Measurements from ENCODE around the gene ZNF682.

The ZNF682 gene

DNA sequence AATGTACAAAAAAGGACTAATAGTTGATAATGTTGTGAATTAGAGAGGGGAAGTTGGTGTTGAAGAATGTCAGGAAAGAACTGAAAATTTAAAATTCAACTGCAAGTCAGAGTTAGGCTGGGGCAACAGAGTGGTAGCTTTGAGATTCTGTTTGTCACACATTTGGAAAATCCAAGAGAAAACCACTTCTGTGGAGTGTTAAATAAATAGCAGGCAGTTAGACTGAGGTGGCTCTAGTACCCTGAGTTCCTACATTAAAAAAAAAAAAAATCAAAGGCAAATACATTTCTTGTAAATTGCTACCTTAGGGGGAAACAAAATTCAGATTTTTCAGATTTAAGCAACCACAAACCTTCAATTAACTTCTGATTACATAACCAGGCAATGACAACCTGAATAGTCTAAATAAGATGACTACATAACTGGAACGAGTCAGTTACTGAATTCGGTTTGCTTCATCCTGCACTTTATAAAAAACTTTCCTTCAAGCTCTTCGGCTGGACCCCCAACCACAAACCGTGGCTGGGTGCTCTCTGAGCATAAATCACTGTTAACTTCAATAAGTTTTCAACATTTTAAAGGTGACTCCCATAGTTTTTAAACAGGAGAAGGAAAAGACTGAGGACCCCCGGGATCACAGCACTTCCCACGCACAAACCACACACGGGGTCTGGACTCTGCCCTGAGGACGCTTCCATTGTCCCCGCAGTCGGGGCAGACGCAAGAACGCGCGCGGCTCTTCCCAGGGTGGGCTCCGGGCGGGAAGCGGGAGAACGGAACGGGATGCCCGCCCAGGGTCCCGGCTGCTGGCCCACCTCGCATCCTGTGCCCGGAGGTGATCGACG is 725 bp downstream of the ZNF682 start:
- Histone ChIP-seq H3K4me1 (ENCODE audit: insufficient read depth, low read length, severe bottlenecking) (peaks cover 13% of the 10 kb centered on the region), H3K9ac (ENCODE audit: low read length) (peak overlapping the region; percentile 74), H3K36me3 (ENCODE audit: insufficient read depth, low read length) (peaks cover 11% of the 10 kb centered on the region; the same call in 1 of the 2 replicates), H3K4me2 (ENCODE audit: low read length) (peak overlapping the region; percentile 80), H3K4me3 (ENCODE audit: low read depth, low read length, poor library complexity, severe bottlenecking) (peak overlapping the region; percentile 78), H2AFZ (ENCODE audit: low read length) (no peak overlapping the region), H3K9me3 (ENCODE audit: low read length) (peaks cover 6% of the 10 kb centered on the region; the same call in 1 of the 2 replicates), H4K20me1 (ENCODE audit: insufficient read depth, low read length) (no peaks in the 10 kb centered on the region), H3K9me2 (ENCODE audit: low read depth, low read length) (no peaks in the 10 kb centered on the region), H3K27me3 (ENCODE audit: insufficient read depth, low read length) (no peaks in the 10 kb centered on the region), H3K79me2 (ENCODE audit: insufficient read depth, low read length) (peaks cover 11% of the 10 kb centered on the region), H3K27ac (ENCODE audit: low read depth, low read length, poor library complexity, severe bottlenecking) (peak overlapping the region; percentile 9), H3F3A (ENCODE audit: insufficient read depth, low read length) (no peaks in the 10 kb centered on the region)
- TF ChIP-seq EZH2 (IDR thresholded peaks at IDR 0.05; ENCODE audit: borderline replicate concordance, low read length) (no peak), CTCF (IDR thresholded peaks at IDR 0.05; ENCODE audit: low read length) (no peak)

DNA sequence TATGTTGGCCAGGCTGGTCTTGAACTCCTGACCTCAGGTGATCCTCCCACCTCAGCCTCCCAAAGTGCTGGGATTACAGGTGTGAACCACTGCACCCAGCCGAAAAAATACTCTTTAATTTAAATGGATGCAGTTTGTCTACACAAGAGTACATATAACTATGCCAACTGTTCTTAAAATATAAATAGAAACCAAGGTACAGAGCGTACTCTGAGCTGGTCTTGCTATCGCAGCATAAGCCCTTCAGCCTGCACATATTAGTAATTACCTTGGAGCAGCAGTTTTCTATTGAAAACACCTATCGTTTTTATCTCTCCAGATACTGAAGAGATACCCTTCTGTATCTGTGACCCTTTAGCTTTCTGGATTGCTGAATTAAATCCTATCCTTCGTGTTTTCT is 3.4 kb downstream of the ZNF682 start:
- Histone ChIP-seq H3K9me3 (ENCODE audit: low read length) (peaks cover 7% of the 10 kb centered on the region), H3K4me1 (ENCODE audit: insufficient read depth, low read length, severe bottlenecking) (peaks cover 13% of the 10 kb centered on the region), H2AFZ (ENCODE audit: low read length) (no peak overlapping the region), H4K20me1 (ENCODE audit: insufficient read depth, low read length) (no peaks in the 10 kb centered on the region), H3K4me3 (ENCODE audit: low read depth, low read length, poor library complexity, severe bottlenecking) (no peak overlapping the region), H3F3A (ENCODE audit: insufficient read depth, low read length) (no peaks in the 10 kb centered on the region), H3K27me3 (ENCODE audit: insufficient read depth, low read length) (no peaks in the 10 kb centered on the region), H3K4me2 (ENCODE audit: low read length) (no peak overlapping the region), H3K36me3 (ENCODE audit: insufficient read depth, low read length) (peaks cover 33% of the 10 kb centered on the region), H3K79me2 (ENCODE audit: insufficient read depth, low read length) (peaks cover 16% of the 10 kb centered on the region), H3K9ac (ENCODE audit: low read length) (no peak overlapping the region), H3K27ac (ENCODE audit: low read depth, low read length, poor library complexity, severe bottlenecking) (no peak overlapping the region), H3K9me2 (ENCODE audit: low read depth, low read length) (no peaks in the 10 kb centered on the region)
- TF ChIP-seq EZH2 (IDR thresholded peaks at IDR 0.05; ENCODE audit: borderline replicate concordance, low read length): no peak
- TF ChIP-seq CTCF (IDR thresholded peaks at IDR 0.05; ENCODE audit: low read length): no peak

DNA sequence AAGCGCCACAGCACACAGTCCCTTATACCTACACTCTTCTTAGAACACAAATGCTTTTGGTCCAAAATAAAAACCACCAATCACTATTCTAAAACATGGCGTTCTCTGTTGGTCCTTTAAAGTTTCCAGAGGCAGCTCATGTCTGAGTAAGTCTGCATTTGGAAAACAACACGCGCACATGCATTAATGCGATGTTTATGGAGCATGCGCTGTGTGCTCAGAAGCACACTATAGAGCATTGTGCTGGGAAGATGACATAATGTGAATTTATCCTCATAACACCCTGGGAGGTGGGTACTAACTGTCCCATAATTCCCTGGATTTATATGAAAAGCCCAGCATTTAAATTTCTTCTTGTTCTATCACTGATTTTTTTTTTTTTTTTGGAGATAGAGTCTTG is 10.7 kb downstream of the ZNF682 start:
- no peaks in the 10 kb centered on the region for H3K27me3 ChIP-seq (ENCODE audit: insufficient read depth, low read length)
- H3K4me1 ChIP-seq (ENCODE audit: insufficient read depth, low read length, severe bottlenecking): no peaks in the 10 kb centered on the region
- H3K4me2 ChIP-seq (ENCODE audit: low read length): no peak overlapping the region
- no peaks in the 10 kb centered on the region for H3F3A ChIP-seq (ENCODE audit: insufficient read depth, low read length)
- H3K9me2 ChIP-seq (ENCODE audit: low read depth, low read length): no peaks in the 10 kb centered on the region
- H3K79me2 ChIP-seq (ENCODE audit: insufficient read depth, low read length): peaks cover 5% of the 10 kb centered on the region; the same call in 1 of the 2 replicates
- no peak overlapping the region for H3K27ac ChIP-seq (ENCODE audit: low read depth, low read length, poor library complexity, severe bottlenecking)
- no peak overlapping the region for H3K9ac ChIP-seq (ENCODE audit: low read length)
- H2AFZ ChIP-seq (ENCODE audit: low read length): no peak overlapping the region
- H3K4me3 ChIP-seq (ENCODE audit: low read depth, low read length, poor library complexity, severe bottlenecking): no peak overlapping the region
- H3K9me3 ChIP-seq (ENCODE audit: low read length): peaks cover 6% of the 10 kb centered on the region
- H3K36me3 ChIP-seq (ENCODE audit: insufficient read depth, low read length): peaks cover 55% of the 10 kb centered on the region
- H4K20me1 ChIP-seq (ENCODE audit: insufficient read depth, low read length): no peaks in the 10 kb centered on the region
- TF ChIP-seq CTCF (IDR thresholded peaks at IDR 0.05; ENCODE audit: low read length): no peak
- no peak for TF ChIP-seq EZH2 (IDR thresholded peaks at IDR 0.05; ENCODE audit: borderline replicate concordance, low read length)
